Measurements from ENCODE around the gene MYD88.

The MYD88 gene

GRCh38 chr3:38114052-38114874, 24.2 kb upstream of the MYD88 start:
- DNase-seq, result no peak

- DNase-seq, result no peak
Measured at GRCh38 chr3:38114875-38115644, 23.4 kb upstream of the MYD88 start.

GRCh38 chr3:38115645-38116427, 22.6 kb upstream of the MYD88 start:
- DNase-seq, result no peak

GRCh38 chr3:38116471-38117162, 21.8 kb upstream of the MYD88 start:
- no peak for DNase-seq

GRCh38 chr3:38117163-38117716, 21.2 kb upstream of the MYD88 start:
- no peak for DNase-seq

- DNase-seq, result peak; percentile 8
Measured at GRCh38 chr3:38117748-38118420, 20.6 kb upstream of the MYD88 start.

- no peak for DNase-seq
Measured at GRCh38 chr3:38118421-38119247, 19.8 kb upstream of the MYD88 start.

GRCh38 chr3:38119248-38119544, 19.3 kb upstream of the MYD88 start:
- DNase-seq, result no peak

GRCh38 chr3:38119821-38120692, 18.4 kb upstream of the MYD88 start:
- DNase-seq, result no peak

- DNase-seq, result no peak
Measured at GRCh38 chr3:38120693-38121450, 17.6 kb upstream of the MYD88 start.

GRCh38 chr3:38121451-38121831, 17.0 kb upstream of the MYD88 start:
- DNase-seq, result no peak

- no peak for DNase-seq
Measured at GRCh38 chr3:38121832-38122461, 16.5 kb upstream of the MYD88 start.

GRCh38 chr3:38122712-38123290, 15.7 kb upstream of the MYD88 start:
- DNase-seq, result no peak

- no peak for DNase-seq
Measured at GRCh38 chr3:38124324-38125122, 13.9 kb upstream of the MYD88 start.

- DNase-seq, result no peak
Measured at GRCh38 chr3:38125305-38126120, 12.9 kb upstream of the MYD88 start.

GRCh38 chr3:38126121-38126892, 12.2 kb upstream of the MYD88 start:
- no peak for DNase-seq

Data from SHP77 treated with DMSO at 0.1 percent for 48 hours (cell line).